ENCODE results near the gene CTR9.

The CTR9 gene

GRCh38 chr11:10829139-10829538 lies 78.1 kb downstream of the CTR9 start:
- DNase-seq, result no peak
